NCI-H345 (cell line): ENCODE data around the gene CASQ1.
A peak's percentile ranks its signal among the peaks of the same experiment; 100 is the strongest.

Experiments used
- DNase-seq: peaks from one replicate; lab custom pipeline; 2025; lab: John Stamatoyannopoulos, UW

Gene CASQ1

GRCh38 chr1:160189649-160190625, at the start of gene CASQ1:
CASQ1 (plus strand) TSS chr1:160190575; CDS start chr1:160190752, 177 bp downstream.
- no peak for DNase-seq

- DNase-seq = no peak
Measured at GRCh38 chr1:160143695-160144094, 46.7 kb upstream of the CASQ1 start.

GRCh38 chr1:160144921-160145320, 45.5 kb upstream of the CASQ1 start:
- no peak for DNase-seq

GRCh38 chr1:160146107-160146506, 44.3 kb upstream of the CASQ1 start:
- no peak for DNase-seq

- no peak for DNase-seq
Measured at GRCh38 chr1:160148121-160148520, 42.3 kb upstream of the CASQ1 start.

DNA sequence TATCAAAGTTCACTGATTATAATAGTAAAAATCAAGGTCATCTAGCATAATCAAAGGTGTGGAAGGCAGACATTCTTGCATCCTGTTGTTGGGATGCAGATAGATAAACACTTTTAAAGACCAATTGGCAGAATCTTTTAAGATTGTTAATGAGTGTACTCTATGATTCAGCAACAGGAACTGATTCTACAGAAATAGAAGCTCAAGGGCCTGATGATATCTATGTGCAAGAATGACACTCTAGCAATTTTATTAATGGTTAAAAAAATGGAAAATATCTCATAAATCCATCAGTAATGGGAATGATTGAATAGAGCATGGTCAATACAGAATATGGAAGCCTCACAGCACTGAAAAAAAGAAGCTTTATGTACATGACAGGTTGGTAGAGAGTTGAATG, 41.1 kb upstream of the CASQ1 start:
- no peak for DNase-seq

DNA sequence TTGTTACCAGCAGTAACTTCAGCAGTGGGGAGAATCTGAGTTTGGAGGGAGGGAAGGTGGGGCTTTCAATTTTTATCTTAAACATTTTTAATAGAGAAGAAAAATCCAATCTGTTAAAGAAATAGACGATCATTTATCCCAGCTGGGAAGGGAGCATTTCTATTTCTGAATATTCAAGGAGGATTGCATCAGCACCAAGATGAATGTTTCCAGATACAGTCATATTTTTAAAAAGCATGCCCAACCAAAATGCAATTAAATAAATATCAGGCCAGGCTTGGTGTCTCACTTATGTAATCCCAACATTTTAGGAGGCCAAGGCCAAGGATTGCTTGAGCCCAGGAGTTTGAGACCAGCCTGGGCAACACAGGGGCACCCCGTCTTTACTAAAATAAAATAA, 40.7 kb upstream of the CASQ1 start:
- DNase-seq = no peak

DNA sequence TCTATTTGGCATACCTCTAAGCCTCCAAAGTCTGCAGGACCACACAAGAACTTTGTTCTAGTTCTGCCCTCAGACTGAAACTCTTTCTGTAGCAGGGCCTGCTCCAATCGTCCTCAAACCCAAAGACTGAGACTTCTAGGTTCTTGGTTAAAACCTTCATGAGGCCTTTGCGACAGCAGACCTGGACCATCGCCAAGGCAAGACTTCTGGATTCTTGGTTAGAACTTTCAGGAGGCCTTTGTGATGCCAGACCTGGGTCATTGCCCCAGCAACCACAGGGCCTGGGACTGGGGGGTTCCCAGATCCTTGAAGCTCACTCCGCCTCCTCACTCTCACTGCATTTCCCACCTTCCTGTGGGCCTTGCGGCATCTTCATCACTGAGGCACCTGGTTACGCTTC, 39.1 kb upstream of the CASQ1 start, which contains the start of gene ATP1A4:
Gene ATP1A4, plus strand, starts transcription at position 301 of the 400 bp plus-strand sequence. CDS start 438 bp downstream, outside the sequence.
- DNase-seq = no peak

DNA sequence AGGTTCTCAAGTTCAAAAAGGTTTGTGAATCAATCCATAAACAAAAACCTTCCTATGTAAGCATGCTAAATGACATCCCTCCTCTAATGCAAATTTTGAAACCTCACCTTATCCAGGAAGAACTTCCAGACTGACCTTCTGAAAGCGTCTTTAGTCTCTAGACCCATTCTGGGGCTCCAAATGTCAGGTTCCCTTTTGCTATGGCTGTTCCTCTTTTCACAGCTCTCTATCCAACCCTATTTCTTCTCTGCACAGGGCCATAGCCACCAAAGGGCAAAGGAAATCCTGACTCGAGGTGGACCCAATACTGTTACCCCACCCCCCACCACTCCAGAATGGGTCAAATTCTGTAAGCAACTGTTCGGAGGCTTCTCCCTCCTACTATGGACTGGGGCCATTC, 35.6 kb upstream of the CASQ1 start:
- no peak for DNase-seq

DNA sequence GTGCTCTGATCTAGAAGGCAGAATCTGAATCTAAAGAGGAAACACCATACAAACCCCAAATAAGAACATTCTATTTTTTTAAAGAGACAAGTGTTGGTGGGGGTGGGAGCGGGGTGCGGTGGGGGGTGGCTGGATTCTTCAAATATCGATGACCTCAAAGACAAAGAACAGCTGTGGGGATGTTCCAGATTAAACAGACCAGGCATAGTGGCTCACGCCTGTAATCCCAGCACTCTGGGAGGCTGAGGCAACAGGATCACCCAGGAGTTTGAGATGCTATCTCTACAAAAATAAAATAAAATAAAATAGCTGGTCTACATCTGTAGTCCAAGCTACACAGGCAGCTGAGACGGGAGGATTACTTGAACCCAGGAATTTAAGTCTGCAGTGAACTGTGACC, 34.0 kb upstream of the CASQ1 start:
- DNase-seq = no peak

DNA sequence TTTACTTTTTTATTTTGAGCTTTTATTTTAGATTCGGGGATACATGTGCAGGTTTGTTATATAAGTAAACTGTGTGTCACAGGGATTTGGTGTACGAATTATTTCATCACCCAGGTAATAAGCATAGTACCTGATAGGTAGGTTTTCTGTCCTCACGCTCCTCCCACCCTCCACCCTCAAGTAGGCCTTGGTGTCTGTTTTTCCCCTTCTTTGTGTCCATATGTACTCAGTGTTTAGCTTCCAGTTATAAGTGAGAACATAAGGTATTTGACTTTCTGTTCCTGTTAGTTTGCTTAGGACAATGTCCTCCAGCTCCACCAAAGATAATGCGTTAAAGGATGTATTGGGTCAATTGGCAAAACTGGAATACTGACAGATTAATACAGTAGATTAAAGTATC, 33.2 kb upstream of the CASQ1 start:
- no peak for DNase-seq

DNA sequence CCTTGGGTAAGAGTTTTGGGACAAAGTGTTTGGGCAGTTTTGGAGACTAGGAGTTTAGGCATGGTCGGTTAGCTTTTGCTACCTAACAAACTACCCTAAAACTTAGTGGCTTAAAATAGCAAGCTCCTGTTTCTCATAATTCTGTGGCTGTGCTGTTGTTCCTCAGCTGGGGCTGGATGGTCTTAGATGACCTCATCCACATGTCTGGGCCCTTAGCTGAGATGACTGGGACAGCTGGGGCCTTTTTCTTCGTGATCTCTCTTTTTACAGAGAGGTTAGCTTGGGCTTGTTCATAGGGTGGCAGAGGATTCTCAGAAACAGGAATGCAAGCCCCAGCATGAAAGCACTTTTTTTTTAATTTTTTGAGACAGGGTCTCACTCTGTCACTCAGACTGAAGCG, 32.3 kb upstream of the CASQ1 start:
- no peak for DNase-seq

DNA sequence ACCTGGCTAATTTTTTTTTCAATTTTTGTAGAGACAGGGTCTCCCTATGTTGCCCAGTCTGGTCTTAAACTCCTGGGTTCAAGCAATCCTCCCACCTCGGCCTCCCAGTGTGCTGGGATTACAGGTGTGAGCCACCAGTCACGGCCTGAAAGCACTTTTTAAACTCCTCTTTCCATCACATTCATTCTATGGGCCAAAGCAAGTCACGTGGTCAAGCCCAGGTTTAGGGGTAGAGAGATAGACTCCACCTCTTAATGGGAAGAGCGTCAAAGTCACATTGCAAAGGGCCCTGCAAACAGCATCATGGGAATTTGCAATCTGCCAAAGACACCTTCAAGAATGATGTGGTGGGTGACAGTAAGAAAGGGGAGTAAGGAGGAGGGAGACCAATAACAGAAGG, 31.8 kb upstream of the CASQ1 start:
- no peak for DNase-seq

DNA sequence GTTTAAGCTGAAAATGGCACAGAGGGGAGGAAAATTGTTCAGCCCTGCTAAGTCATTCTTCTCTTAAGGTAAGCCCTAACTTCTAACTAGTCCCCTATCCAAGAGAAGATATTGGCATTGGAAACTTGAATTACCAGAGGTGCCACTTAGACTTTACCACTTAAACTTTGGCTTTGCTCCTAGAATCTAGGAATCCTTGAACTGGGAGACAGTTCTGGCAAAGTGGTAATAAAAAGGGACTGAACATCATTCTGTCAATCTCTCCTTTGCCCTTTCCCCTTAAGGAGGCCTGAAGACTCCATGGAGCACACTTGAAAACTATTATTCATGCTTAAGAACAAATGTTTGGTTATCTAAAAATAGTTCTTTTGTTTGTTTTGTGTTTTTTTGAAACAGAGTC, 30.5 kb upstream of the CASQ1 start:
- DNase-seq = no peak

DNA sequence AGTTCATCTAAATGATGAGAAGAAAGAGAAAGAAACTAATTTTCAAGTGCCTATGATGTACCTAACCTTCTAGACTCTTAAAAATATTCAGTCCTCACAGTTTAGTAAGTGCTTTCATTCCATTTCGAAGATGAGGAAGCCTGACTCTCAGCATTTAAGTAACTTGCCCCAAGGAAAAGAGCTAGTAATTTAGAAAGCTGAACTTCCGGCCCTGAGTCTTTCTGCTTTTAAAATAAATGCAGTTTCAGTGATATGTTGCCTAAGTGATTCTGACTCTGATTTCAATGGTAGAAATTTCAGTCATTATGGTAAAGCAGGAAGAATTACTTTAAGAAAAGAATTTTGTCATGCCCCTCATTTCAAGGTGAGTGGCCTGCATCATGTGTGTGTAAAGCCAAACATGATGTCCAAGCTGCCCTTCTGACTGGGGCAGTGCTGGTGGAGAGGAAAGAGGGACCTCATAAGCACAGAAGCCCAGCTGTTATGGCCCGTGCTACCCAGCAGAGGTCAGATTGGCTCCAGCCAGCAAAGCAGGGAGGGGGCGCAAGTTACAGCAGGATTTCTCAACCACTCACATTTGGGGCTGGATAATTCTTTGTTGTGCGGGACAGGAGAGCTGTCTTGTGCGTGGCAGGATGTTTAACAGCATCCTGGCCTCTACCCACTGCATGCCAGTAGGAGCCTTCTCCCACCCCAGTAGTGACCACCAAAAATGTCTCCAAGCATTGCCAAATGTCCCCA, 28.2 kb upstream of the CASQ1 start:
- no peak for DNase-seq

DNA sequence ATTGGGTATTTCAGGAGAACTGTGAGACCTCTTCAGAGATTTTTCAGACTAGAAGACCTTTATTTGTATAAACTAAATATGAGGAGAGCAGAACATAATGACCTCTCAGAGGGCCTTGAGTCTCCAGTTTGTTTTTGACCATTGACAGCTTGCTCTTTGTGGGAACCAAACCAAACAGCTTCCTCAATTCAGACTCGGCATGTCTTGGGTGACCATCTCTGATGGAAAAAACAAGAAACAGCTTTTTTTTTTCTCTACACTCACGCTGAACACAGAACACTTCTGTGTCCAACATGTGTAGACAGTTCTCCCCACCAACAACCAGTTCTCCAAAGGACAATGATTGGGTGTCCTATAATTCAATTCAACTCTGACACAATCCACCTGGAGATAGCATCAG, 27.4 kb upstream of the CASQ1 start:
- DNase-seq = no peak

DNA sequence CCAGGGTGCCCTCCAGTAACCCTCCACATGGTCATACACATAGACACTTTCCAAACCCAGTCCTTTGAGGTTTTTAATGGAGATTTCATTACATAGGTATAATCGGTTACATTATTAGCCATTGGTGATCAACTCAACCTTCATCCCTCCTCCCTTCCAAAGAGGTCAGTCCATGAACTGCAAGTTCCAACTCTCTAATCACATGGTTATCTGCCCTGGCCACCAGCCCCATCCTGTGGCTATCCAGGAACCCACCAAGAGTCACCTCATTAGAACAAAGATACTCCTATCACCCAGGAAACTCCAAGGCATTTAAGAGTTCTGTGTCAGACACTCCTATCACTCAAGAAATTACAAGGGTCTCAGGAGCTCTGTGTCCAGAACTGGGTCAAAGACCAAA, 26.8 kb upstream of the CASQ1 start:
- DNase-seq = no peak

GRCh38 chr1:160164121-160164520, 26.3 kb upstream of the CASQ1 start:
- peak; percentile 3 for DNase-seq

GRCh38 chr1:160166166-160166868, 24.1 kb upstream of the CASQ1 start:
- DNase-seq = no peak

- peak; percentile 13 for DNase-seq
Measured at GRCh38 chr1:160167056-160167455, 23.3 kb upstream of the CASQ1 start.

DNA sequence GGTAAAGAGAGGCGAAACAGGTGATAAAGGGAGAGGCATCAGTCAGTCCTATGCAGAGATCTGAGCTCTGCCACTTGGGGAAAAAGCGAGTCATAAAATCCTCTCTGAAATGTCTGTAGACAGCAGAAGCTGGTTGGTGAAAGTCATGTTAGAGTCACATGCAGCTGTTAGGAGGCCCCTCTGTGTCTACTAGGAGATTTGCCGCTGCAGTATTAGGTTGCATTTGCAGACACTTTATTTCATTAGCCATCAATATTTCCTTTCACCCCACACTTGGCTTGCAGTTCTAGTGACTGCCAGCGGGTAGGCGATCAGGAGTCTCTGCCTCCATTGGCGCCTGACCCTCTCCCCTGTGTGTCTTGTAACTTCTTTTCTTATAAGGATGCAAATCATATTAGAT, 22.8 kb upstream of the CASQ1 start:
- no peak for DNase-seq

GRCh38 chr1:160168016-160168415, 22.4 kb upstream of the CASQ1 start:
- peak; percentile 32 for DNase-seq
